ENCODE measurements around the gene ANKRD35.

The ANKRD35 gene

DNA sequence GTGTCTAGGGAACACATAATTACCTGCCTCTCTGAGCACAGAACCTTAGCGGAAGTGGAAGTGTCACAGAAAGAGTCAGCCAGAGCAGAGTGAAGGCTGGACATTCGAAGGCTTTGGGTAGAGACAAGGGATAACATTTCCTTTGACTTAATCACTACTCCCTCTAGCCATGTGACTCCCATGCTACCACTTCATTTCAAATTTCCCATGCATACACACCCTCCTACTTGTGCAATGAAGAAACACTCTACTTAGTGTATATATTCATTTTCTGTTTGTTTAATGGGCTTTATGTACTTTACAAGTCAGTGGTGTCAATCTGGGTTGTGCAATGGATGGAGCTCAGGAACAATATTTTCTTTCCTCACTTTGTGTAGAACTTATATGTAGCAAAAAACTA is 6.9 kb downstream of the ANKRD35 start:
- TF ChIP-seq CTCF (IDR thresholded peaks at IDR 0.05; ENCODE audit: low read depth, low read length, missing control alignments), result no peak
- no peak overlapping the region for H3K4me3 ChIP-seq (ENCODE audit: low read depth, low read length)
- in situ Hi-C loops (cut with HindIII; ENCODE audit: low pct_ligation_motif_present, low sequenced_read_pairs), result no loop called here
- no peak for DNase-seq
- H3K36me3 ChIP-seq (replicated peaks), result no peaks in the 10 kb centered on the region
- no peak overlapping the region for H3K27ac ChIP-seq
- H3K27me3 ChIP-seq (replicated peaks), result no peaks in the 10 kb centered on the region

GRCh38 chr1:145877923-145878486 is 7.7 kb downstream of the ANKRD35 start:
- no peak overlapping the region for H3K4me3 ChIP-seq (ENCODE audit: low read depth, low read length)
- in situ Hi-C loops (cut with HindIII; ENCODE audit: low pct_ligation_motif_present, low sequenced_read_pairs), result no loop called here
- H3K27me3 ChIP-seq (replicated peaks), result no peaks in the 10 kb centered on the region
- H3K36me3 ChIP-seq (replicated peaks), result no peaks in the 10 kb centered on the region
- no peak overlapping the region for H3K27ac ChIP-seq
- no peak for TF ChIP-seq CTCF (IDR thresholded peaks at IDR 0.05; ENCODE audit: low read depth, low read length, missing control alignments)
- peak; percentile 9 for DNase-seq

DNA sequence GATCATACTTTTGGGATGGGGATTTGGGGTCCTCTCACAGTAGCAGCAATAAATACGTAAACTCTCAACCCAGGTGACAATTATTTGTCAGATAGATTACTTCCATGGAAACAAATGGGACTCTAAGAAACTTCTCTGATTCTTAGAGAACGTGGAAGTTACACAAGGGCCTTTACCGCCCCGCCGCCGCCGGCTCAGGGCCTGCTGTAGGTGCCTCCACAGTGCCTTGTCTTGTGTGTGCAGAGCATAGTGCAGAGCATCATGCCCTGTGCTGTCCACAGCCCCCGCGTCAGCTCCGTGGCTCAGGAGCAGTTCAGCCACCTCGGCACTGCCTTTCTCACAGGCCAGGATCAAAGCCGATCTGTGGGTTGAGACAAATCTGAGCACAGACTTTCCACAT is 11.0 kb downstream of the ANKRD35 start:
- Histone ChIP-seq H3K27ac (no peak overlapping the region), H3K4me3 (ENCODE audit: low read depth, low read length) (no peak overlapping the region), H3K27me3 (replicated peaks) (no peaks in the 10 kb centered on the region), H3K36me3 (replicated peaks) (no peaks in the 10 kb centered on the region)
- TF ChIP-seq CTCF (IDR thresholded peaks at IDR 0.05; ENCODE audit: low read depth, low read length, missing control alignments), result no peak
- in situ Hi-C loops (cut with HindIII; ENCODE audit: low pct_ligation_motif_present, low sequenced_read_pairs), result no loop called here
- DNase-seq, result no peak

- H3K4me3 ChIP-seq (ENCODE audit: low read depth, low read length), result peak overlapping the region; percentile 49
- H3K27ac ChIP-seq, result no peak overlapping the region
- no peaks in the 10 kb centered on the region for H3K36me3 ChIP-seq (replicated peaks)
- no peak for DNase-seq
- peak; percentile 4 for TF ChIP-seq CTCF (IDR thresholded peaks at IDR 0.05; ENCODE audit: low read depth, low read length, missing control alignments)
- no peaks in the 10 kb centered on the region for H3K27me3 ChIP-seq (replicated peaks)
- in situ Hi-C loops (cut with HindIII; ENCODE audit: low pct_ligation_motif_present, low sequenced_read_pairs), result no loop called here
Observed at GRCh38 chr1:145871994-145872924, 13.4 kb downstream of the ANKRD35 start.

- no peak for DNase-seq
- in situ Hi-C loops (cut with HindIII; ENCODE audit: low pct_ligation_motif_present, low sequenced_read_pairs), result no loop called here
- Histone ChIP-seq H3K27me3 (replicated peaks) (no peaks in the 10 kb centered on the region), H3K27ac (no peak overlapping the region), H3K36me3 (replicated peaks) (no peaks in the 10 kb centered on the region), H3K4me3 (ENCODE audit: low read depth, low read length) (no peak overlapping the region)
- TF ChIP-seq CTCF (IDR thresholded peaks at IDR 0.05; ENCODE audit: low read depth, low read length, missing control alignments), result no peak
Observed at GRCh38 chr1:145868232-145868631, 17.4 kb downstream of the ANKRD35 start.

All from brain microvascular endothelial cell (primary cell).